Sigmoid colon (tissue), 7 donors: Measurements from ENCODE around the gene WWC2. TPM values are rescaled to one million over a fixed set of nuclear protein-coding genes. Genes with fewer than 3 reads are reported as not detected.

ENCODE experiments used
- DNase-seq: peaks from one replicate; pipeline ENCODE4 v3.0.0-alpha.2; 2019
- H3K27ac ChIP-seq, 4 donors: fragments of 200-600 bp; sonication (generic); one replicate each; pipeline ENCODE4 v1.5.1; 2016 to 2019; ENCODE audit warnings: mild to moderate bottlenecking in 1 of 4
- H3K27me3 ChIP-seq, 3 donors: fragments of 200-600 bp; sonication (generic); one replicate each; pipeline ENCODE4 v1.5.1; 2019; ENCODE audit warnings: mild to moderate bottlenecking in 1 of 3
- H3K36me3 ChIP-seq, 4 donors: fragments of 200-600 bp; sonication (generic); one replicate each; pipeline ENCODE4 v1.5.1; 2016 to 2019
- H3K4me1 ChIP-seq, 4 donors: fragments of 200-600 bp; sonication (generic); one replicate each; pipeline ENCODE4 v1.5.1; 2017 to 2019
- H3K4me3 ChIP-seq, 4 donors: fragments of 200-600 bp; sonication (generic); one replicate each; pipeline ENCODE4 v1.5.1; 2017 to 2019; ENCODE audit warnings: mild to moderate bottlenecking in 2 of 4, moderate library complexity in 1 of 4
- H3K9me3 ChIP-seq, 4 donors: fragments of 200-600 bp in 3 of 4; sonication (generic) in 3 of 4; one replicate each; pipeline versions ENCODE4 v1.5.1 to v1.6.1; 2013 to 2019
- EP300 ChIP-seq, 4 donors: sonication (generic); formaldehyde crosslinking; IDR thresholded peaks; one replicate each; pipeline ENCODE4 v1.6.1; 2017; ENCODE audit warnings: antibody characterized with exemption in 4 of 4
- POLR2A ChIP-seq, 2 donors: fragments of 450-650 bp; IDR thresholded peaks; one replicate each; pipeline ENCODE4 v1.6.1; 2016; ENCODE audit warnings: antibody characterized with exemption in 2 of 2, mild to moderate bottlenecking in 2 of 2, moderate library complexity in 2 of 2
- POLR2AphosphoS5 ChIP-seq, 4 donors: sonication (generic); formaldehyde crosslinking; IDR thresholded peaks; one replicate each; pipeline ENCODE4 v1.6.1; 2017; ENCODE audit warnings: antibody characterized with exemption in 4 of 4
- WGBS, 2 donors: extraction: QIAGEN DNeasy Blood & Tissue Kit; methylation state at CpG; one replicate each; pipeline ENCODE4 v1.1.7; 2013; 5-methylcytosine and 5-hydroxymethylcytosine counted together
- intact Hi-C: fragments of 100-400 bp; cut with DNase I; formaldehyde crosslinking; loops from one replicate; pipeline ENCODE4 v1.15.1; 2023
- polyA plus RNA-seq, 3 donors: library from polyadenylated mRNA; stranded (reverse); fragments of 200-250 nt; gene quantifications; one replicate each; pipeline ENCODE4 v1.2.3, GENCODE V29; 2013
- total RNA-seq, 4 donors: library from RNA; depleted of rRNA; stranded (reverse); fragments of >200 nt; gene quantifications; one replicate each; pipeline ENCODE4 v1.1.0, GENCODE V29; 2016
- TF ChIP-seq, protein P1 (sequence below), 4 experiments: fragments of 450-650 bp in 3 of 4; fragments of 200-600 bp in 1 of 4; IDR thresholded peaks; one replicate each; pipeline ENCODE4 v1.5.1; 2016 to 2019; ENCODE audit warnings: antibody characterized with exemption in 4 of 4, mild to moderate bottlenecking in 3 of 4, moderate library complexity in 2 of 4
- donor health status: healthy with polysubstance abuse.
- donor health status: Bipolar disorder and iron deficiency.
- donor health status: healthy.

WWC2 gene
- total and polyA plus RNA-seq, 7 donors = 1.2 to 53.5 (median 27.0) TPM

- 96 to 97% methylated on average over 13 of the region's 13 CpGs for WGBS, 2 donors
Measured at GRCh38 chr4:183078634-183079033, 20.4 kb upstream of the WWC2 start.

GRCh38 chr4:183080372-183081115 lies 18.5 kb upstream of the WWC2 start:
- no peaks in the 10 kb centered on the region for H3K9me3 ChIP-seq
- H3K36me3 ChIP-seq = no peaks in the 10 kb centered on the region
- peaks cover 0 to 12% (median 10%) of the 10 kb centered on the region in 4 donors for H3K4me1 ChIP-seq
- no peak overlapping the region for H3K27ac ChIP-seq
- intact Hi-C loops = no loop called here
- DNase-seq = no peak
- H3K4me3 ChIP-seq = no peak overlapping the region
- no peaks in the 10 kb centered on the region for H3K27me3 ChIP-seq
- WGBS, 2 donors = 14 to 56% methylated on average over 4 of the region's 4 CpGs
- TF ChIP-seq, protein P1, sequence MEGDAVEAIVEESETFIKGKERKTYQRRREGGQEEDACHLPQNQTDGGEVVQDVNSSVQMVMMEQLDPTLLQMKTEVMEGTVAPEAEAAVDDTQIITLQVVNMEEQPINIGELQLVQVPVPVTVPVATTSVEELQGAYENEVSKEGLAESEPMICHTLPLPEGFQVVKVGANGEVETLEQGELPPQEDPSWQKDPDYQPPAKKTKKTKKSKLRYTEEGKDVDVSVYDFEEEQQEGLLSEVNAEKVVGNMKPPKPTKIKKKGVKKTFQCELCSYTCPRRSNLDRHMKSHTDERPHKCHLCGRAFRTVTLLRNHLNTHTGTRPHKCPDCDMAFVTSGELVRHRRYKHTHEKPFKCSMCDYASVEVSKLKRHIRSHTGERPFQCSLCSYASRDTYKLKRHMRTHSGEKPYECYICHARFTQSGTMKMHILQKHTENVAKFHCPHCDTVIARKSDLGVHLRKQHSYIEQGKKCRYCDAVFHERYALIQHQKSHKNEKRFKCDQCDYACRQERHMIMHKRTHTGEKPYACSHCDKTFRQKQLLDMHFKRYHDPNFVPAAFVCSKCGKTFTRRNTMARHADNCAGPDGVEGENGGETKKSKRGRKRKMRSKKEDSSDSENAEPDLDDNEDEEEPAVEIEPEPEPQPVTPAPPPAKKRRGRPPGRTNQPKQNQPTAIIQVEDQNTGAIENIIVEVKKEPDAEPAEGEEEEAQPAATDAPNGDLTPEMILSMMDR (IDR thresholded peaks at IDR 0.05) = no peak
- TF ChIP-seq POLR2A (IDR thresholded peaks at IDR 0.05) (no peak), EP300 (IDR thresholded peaks at IDR 0.05) (no peak), POLR2AphosphoS5 (IDR thresholded peaks at IDR 0.05) (no peak)

More at GRCh38 chr4:183078634-183079033, 20.4 kb upstream of the WWC2 start:
- DNase-seq = no peak
- no peak overlapping the region for H3K4me3 ChIP-seq
- intact Hi-C loops = no loop called here
- H3K27me3 ChIP-seq = no peaks in the 10 kb centered on the region
- H3K9me3 ChIP-seq = no peaks in the 10 kb centered on the region
- TF ChIP-seq POLR2A (IDR thresholded peaks at IDR 0.05) (no peak), EP300 (IDR thresholded peaks at IDR 0.05) (no peak)
- no peaks in the 10 kb centered on the region for H3K36me3 ChIP-seq
- H3K27ac ChIP-seq = no peak overlapping the region
- H3K4me1 ChIP-seq = peaks cover 0 to 12% (median 10%) of the 10 kb centered on the region in 4 donors

DNA sequence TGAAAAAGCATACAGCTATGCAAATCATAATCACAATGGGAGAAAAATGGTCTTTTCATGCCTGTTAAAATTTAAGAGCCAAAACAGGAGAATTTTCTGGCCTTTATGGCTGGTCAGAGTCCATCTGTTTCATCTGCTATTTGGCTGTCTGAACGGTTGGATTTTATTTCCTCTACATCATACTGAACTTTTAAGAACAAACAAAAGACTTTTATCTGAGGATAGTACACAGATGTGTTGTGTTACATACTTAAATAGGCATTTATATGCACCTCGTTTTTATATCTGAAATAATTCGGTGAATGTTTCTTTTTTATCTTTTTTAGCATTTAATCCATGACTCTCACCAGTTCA lies 18.0 kb upstream of the WWC2 start:
- WGBS, 2 donors = 14 to 49% methylated on average over 3 of the region's 3 CpGs
- Histone ChIP-seq H3K4me1 (peaks cover 0 to 12% (median 10%) of the 10 kb centered on the region in 4 donors), H3K27ac (no peak overlapping the region), H3K36me3 (no peaks in the 10 kb centered on the region), H3K27me3 (no peaks in the 10 kb centered on the region), H3K9me3 (no peaks in the 10 kb centered on the region), H3K4me3 (no peak overlapping the region)
- DNase-seq = no peak
- TF ChIP-seq POLR2AphosphoS5 (IDR thresholded peaks at IDR 0.05) = no peak
- TF ChIP-seq, protein P1 (IDR thresholded peaks at IDR 0.05) = no peak
- no peak for TF ChIP-seq POLR2A (IDR thresholded peaks at IDR 0.05)
- TF ChIP-seq EP300 (IDR thresholded peaks at IDR 0.05) = no peak
- intact Hi-C loops = no loop called here

GRCh38 chr4:183082053-183082452 lies 17.0 kb upstream of the WWC2 start:
- TF ChIP-seq EP300 (IDR thresholded peaks at IDR 0.05) (no peak), POLR2A (IDR thresholded peaks at IDR 0.05) (no peak), POLR2AphosphoS5 (IDR thresholded peaks at IDR 0.05) (no peak)
- TF ChIP-seq, protein P1 (IDR thresholded peaks at IDR 0.05) = no peak
- Histone ChIP-seq H3K36me3 (no peaks in the 10 kb centered on the region), H3K4me1 (peaks cover 0 to 12% (median 10%) of the 10 kb centered on the region in 4 donors), H3K27ac (no peak overlapping the region), H3K4me3 (no peak overlapping the region), H3K27me3 (no peaks in the 10 kb centered on the region), H3K9me3 (no peaks in the 10 kb centered on the region)
- WGBS, 2 donors = 34 to 78% methylated on average over 3 of the region's 3 CpGs
- DNase-seq = no peak
- intact Hi-C loops = no loop called here

DNA sequence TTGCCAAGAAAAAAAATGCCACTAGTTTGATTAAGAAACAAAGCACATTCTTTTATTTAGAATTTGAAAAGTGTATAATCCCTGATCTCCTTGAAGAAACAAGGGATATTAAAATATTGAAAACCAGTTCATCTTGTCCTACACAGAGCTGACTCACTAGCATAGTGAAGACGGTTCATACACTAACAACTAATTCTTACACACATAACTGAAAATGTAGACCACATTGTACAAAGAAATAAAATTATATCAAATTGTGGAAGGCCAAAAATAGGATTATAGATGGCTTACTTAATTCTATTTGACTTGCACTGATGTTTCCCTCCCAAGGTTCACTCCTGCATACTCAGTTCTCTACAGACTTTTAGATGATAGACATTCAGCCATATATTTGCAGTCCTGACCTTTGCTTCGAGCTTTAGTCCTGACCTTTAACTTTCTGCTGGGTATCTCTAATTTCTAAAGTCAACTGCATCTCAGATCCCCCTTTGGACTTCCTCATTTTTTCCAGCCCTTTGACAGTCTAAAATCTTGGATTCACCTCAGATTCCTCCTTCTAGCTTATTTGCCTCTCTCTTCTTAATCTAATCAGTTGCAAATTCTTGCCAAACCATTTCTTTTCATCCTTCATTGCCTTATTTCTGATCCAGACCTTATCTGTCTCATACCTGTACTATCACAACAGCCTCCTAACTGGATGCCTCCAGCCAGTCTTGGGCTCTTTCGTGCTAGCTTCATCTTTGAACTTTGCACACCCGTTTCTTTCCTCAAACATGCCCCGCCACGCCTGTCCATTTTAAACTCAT lies 4.5 kb upstream of the WWC2 start:
- no peak for DNase-seq
- intact Hi-C loops = loop anchor here (5.0 kb wide), 1 partner anchor 48 kb away; no protein-coding TSS in a partner anchor
- Histone ChIP-seq H3K36me3 (no peaks in the 10 kb centered on the region), H3K4me3 (no peak overlapping the region), H3K9me3 (no peaks in the 10 kb centered on the region), H3K27ac (no peak overlapping the region), H3K27me3 (no peaks in the 10 kb centered on the region), H3K4me1 (peaks cover 0 to 10% (median 0%) of the 10 kb centered on the region in 4 donors)
- WGBS, 2 donors = 20 to 63% methylated on average over 6 of the region's 6 CpGs
- TF ChIP-seq POLR2A (IDR thresholded peaks at IDR 0.05) = no peak
- no peak for TF ChIP-seq EP300 (IDR thresholded peaks at IDR 0.05)
- TF ChIP-seq, protein P1 (IDR thresholded peaks at IDR 0.05) = no peak
- TF ChIP-seq POLR2AphosphoS5 (IDR thresholded peaks at IDR 0.05) = no peak
